Uterus (tissue), 2 donors: ENCODE results near the gene SMCO4.

Experiments
- CTCF ChIP-seq, 4 experiments: fragments of 200-600 bp in 2 of 4; fragments of 450-650 bp in 2 of 4; sonication (generic) in 2 of 4; IDR thresholded peaks; one replicate each; pipeline ENCODE4 v1.5.1; 2016 to 2019; ENCODE audit warnings: antibody characterized with exemption in 4 of 4, mild to moderate bottlenecking in 2 of 4, moderate library complexity in 1 of 4
- POLR2A ChIP-seq, 2 donors: fragments of 450-650 bp; IDR thresholded peaks; one replicate each; pipeline ENCODE4 v1.6.1; 2016; ENCODE audit warnings: antibody characterized with exemption in 2 of 2, mild to moderate bottlenecking in 1 of 2, moderate library complexity in 1 of 2

GRCh38 chr11:93518081-93518480 is 25.1 kb downstream of the SMCO4 start:
- TF ChIP-seq CTCF (IDR thresholded peaks at IDR 0.05) (no peak), POLR2A (IDR thresholded peaks at IDR 0.05) (no peak)
